Loucy (cell line): ENCODE data around the gene SLC15A5.

Experiments
- H2AFZ ChIP-seq: fragments of 200-600 bp; sonication (generic); 2 replicates; pipeline ENCODE4 v1.6.0; 2016; ENCODE audit warnings: antibody characterized with exemption, mild to moderate bottlenecking, low read length, moderate library complexity
- H3F3A ChIP-seq: fragments of 200-600 bp; 2 replicates; pipeline ENCODE4 v1.6.0; 2016; ENCODE audit warnings: antibody characterized with exemption, low read depth, mild to moderate bottlenecking
- H3K27me3 ChIP-seq: fragments of 200-600 bp; sonication (generic); 2 replicates; pipeline ENCODE4 v1.6.1; 2014; ENCODE audit warnings: low read length, mild to moderate bottlenecking; ENCODE audit not compliant: insufficient read depth, poor library complexity, severe bottlenecking
- H3K36me3 ChIP-seq: fragments of 200-600 bp; sonication (generic); 2 replicates; pipeline ENCODE4 v1.6.1; 2016; ENCODE audit warnings: low read length; ENCODE audit not compliant: insufficient read depth
- H3K4me1 ChIP-seq: fragments of 200-600 bp; sonication (generic); 2 replicates; pipeline ENCODE4 v1.5.1; 2014; ENCODE audit warnings: low read length, mild to moderate bottlenecking; ENCODE audit not compliant: insufficient read depth, poor library complexity, severe bottlenecking
- H3K4me2 ChIP-seq: fragments of 200-600 bp; sonication (generic); 2 replicates; pipeline ENCODE4 v1.6.0; 2014; ENCODE audit warnings: antibody characterized with exemption, low read length, low read depth, mild to moderate bottlenecking; ENCODE audit not compliant: poor library complexity, severe bottlenecking
- H3K4me3 ChIP-seq: fragments of 200-600 bp; sonication (generic); 2 replicates; pipeline ENCODE4 v1.5.1; 2014; ENCODE audit warnings: low read length, mild to moderate bottlenecking, mixed read lengths; ENCODE audit not compliant: poor library complexity, severe bottlenecking
- H3K79me2 ChIP-seq: fragments of 200-600 bp; sonication (generic); 2 replicates; pipeline ENCODE4 v1.6.1; 2014; ENCODE audit warnings: low read length; ENCODE audit not compliant: insufficient read depth
- H3K9ac ChIP-seq: fragments of 200-600 bp; sonication (generic); 2 replicates; pipeline ENCODE4 v1.6.0; 2014; ENCODE audit warnings: mild to moderate bottlenecking, low read depth, low read length, moderate library complexity; ENCODE audit not compliant: poor library complexity, severe bottlenecking
- H3K9me2 ChIP-seq: fragments of 200-600 bp; sonication (generic); replicated peaks from 2 replicates; pipeline ENCODE4 v1.6.1; 2016; ENCODE audit warnings: low read depth, low read length, mixed read lengths
- H3K9me3 ChIP-seq: fragments of 200-600 bp; sonication (generic); 2 replicates; pipeline ENCODE4 v1.6.1; 2014; ENCODE audit warnings: mild to moderate bottlenecking, antibody characterized with exemption, low read length, low read depth; ENCODE audit not compliant: insufficient read depth
- H4K20me1 ChIP-seq: fragments of 200-600 bp; sonication (generic); 2 replicates; pipeline ENCODE4 v1.6.0; 2014; ENCODE audit warnings: antibody characterized with exemption, low read length, mild to moderate bottlenecking; ENCODE audit not compliant: insufficient read depth, poor library complexity, severe bottlenecking
- CTCF ChIP-seq: fragments of 200-600 bp; sonication (generic); conservative IDR thresholded peaks from 2 replicates; pipeline ENCODE4 v1.5.1; 2014; ENCODE audit warnings: mild to moderate bottlenecking, antibody characterized with exemption, low read length
- EZH2phosphoT487 ChIP-seq: fragments of 200-600 bp; IDR thresholded peaks from 2 replicates; pipeline ENCODE4 v1.6.1; 2018; ENCODE audit warnings: antibody characterized with exemption, mild to moderate bottlenecking, moderate library complexity, borderline replicate concordance

SLC15A5 gene

DNA sequence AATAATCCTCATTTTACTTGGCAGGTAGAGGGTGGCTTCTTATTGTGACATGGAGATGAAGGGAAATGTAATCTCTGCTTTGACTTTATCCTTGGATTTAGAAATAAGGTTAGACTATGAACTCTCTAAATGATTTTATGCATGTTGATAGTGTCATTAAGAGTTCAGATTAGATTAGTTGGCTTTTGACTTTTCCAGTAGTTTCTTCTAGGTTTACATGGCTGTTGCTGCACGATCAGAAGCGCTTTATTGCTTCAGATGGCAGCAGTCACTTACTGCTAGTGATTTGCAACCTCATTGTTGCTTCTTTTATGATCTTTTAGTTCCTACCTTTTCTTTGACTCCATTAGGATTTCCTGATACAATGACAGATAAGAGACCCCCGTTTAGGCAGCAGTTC, 32.3 kb downstream of the SLC15A5 start:
- no peak overlapping the region for H3K4me3 ChIP-seq
- no peak overlapping the region for H3K4me2 ChIP-seq
- no peaks in the 10 kb centered on the region for H3F3A ChIP-seq
- H3K9me3 ChIP-seq: no peaks in the 10 kb centered on the region
- no peak overlapping the region for H2AFZ ChIP-seq
- no peaks in the 10 kb centered on the region for H3K79me2 ChIP-seq
- H3K4me1 ChIP-seq: no peaks in the 10 kb centered on the region
- no peaks in the 10 kb centered on the region for H3K9me2 ChIP-seq
- no peaks in the 10 kb centered on the region for H3K36me3 ChIP-seq
- no peak overlapping the region for H3K9ac ChIP-seq
- H3K27me3 ChIP-seq: no peaks in the 10 kb centered on the region
- TF ChIP-seq EZH2phosphoT487 (no peak), CTCF (no peak)
- H4K20me1 ChIP-seq: no peaks in the 10 kb centered on the region

DNA sequence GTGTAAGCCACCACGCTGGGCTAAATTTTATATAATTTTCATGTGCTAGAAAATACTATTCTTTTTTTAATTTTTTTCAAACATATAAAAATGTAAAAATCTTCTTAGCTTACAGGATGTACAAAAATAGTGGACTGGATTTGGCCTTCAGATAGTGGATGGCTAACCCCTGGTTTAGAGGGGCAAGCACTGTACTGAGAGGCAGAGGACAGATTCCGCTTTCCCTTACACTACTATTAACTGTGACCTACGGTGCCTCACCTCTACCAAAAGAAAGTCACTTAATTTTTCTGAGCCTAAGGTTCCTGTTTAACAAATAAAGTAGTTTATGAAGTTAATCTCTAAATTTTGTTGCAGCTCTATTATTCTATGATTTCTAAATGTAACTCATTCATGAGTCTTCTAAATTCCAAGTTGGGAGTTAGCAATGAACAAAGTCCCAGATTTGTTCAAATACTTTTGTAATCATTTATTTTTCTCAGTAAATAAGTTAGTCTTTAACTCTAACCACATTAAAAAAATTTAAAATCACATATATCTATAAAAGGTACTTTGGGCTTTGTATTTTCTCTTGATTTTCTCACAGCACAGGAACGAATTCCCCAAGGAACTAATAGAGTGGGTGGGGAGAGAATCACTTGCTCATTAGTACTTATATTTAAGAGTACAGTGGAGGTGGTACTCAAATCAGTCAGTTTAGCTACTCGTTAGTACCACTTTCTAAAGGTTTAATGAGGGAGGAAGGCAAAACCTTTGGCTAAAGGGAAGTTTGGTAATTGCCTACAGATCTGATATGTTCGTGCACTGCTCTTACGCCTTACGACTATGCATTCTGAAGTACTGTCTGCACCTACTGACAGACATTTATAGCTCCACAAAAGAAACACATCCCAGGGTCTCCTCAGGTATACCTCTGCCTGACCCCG, 33.7 kb downstream of the SLC15A5 start:
- no peaks in the 10 kb centered on the region for H3K9me3 ChIP-seq
- H4K20me1 ChIP-seq: no peaks in the 10 kb centered on the region
- H3K27me3 ChIP-seq: no peaks in the 10 kb centered on the region
- H2AFZ ChIP-seq: no peak overlapping the region
- no peak overlapping the region for H3K9ac ChIP-seq
- no peaks in the 10 kb centered on the region for H3K79me2 ChIP-seq
- no peak overlapping the region for H3K4me2 ChIP-seq
- TF ChIP-seq CTCF (no peak), EZH2phosphoT487 (no peak)
- no peaks in the 10 kb centered on the region for H3K4me1 ChIP-seq
- H3K4me3 ChIP-seq: no peak overlapping the region
- no peaks in the 10 kb centered on the region for H3K36me3 ChIP-seq
- H3F3A ChIP-seq: no peaks in the 10 kb centered on the region
- no peaks in the 10 kb centered on the region for H3K9me2 ChIP-seq

DNA sequence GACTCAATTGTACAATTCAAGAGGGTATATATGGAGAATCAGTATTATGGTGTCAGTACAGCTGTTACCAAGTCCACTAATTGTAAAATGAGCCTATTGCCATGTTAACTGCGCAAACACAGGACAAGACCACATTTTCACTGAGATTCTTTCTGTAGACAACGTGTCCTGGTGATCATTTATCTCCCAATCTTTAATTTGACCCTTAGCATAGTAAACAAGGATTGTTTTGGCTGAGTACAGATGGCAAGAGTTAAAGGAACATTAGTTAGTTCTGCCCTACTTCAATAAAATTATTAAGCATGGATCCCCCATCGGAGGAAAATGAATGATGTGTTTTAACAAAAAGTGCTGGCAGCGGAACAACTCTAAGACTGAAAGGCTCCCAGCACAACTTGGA, 36.1 kb downstream of the SLC15A5 start:
- Histone ChIP-seq H3K36me3 (no peaks in the 10 kb centered on the region), H3K4me2 (no peak overlapping the region), H4K20me1 (no peaks in the 10 kb centered on the region), H3K4me1 (no peaks in the 10 kb centered on the region), H2AFZ (no peak overlapping the region), H3K9me2 (no peaks in the 10 kb centered on the region), H3K4me3 (no peak overlapping the region), H3K27me3 (no peaks in the 10 kb centered on the region), H3K79me2 (no peaks in the 10 kb centered on the region), H3K9ac (no peak overlapping the region), H3F3A (no peaks in the 10 kb centered on the region), H3K9me3 (no peaks in the 10 kb centered on the region)
- TF ChIP-seq CTCF (no peak), EZH2phosphoT487 (no peak)
